ENCODE data around the gene IP6K1. TPM values are rescaled to one million over a fixed set of nuclear protein-coding genes. Genes with fewer than 3 reads are reported as not detected.
"Not testable (repeated sequence)": the region's sequence is repeated elsewhere in the genome, so short reads cannot be mapped to it uniquely, and the experiment has no call there.

Gene IP6K1
- 27.6 TPM for polyA plus RNA-seq (2013, experiment 1 of 2; ENCODE audit: insufficient read length)
- polyA plus RNA-seq (2013, experiment 2 of 2; ENCODE audit: insufficient read length) = 26.5 TPM

GRCh38 chr3:49786357-49787181 is at the start of gene IP6K1:
Gene IP6K1, minus strand, starts transcription at chr3:49786542. Its CDS starts 38,502 bp downstream, at chr3:49748040.
- DNase-seq = peak; percentile 100

DNA sequence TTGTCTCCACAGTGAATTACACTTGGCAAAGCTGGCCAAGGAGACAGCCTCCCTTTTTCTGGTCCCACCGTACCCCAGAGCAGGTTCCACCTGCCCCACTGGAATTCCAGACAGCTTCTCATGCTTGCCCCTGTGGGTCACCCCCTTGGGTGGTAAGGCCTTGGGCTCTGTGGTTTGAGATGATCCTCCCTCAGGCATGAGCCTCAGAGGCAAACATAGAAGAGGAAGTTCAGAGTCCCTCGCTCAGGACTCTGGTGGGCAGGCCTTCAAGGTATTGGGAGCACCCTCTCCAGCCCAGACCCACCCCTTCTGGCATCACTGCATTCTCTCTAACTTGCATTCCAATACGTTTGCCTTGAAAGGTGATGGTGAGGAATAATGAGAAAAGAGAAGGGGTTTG is 45.0 kb upstream of the IP6K1 start:
- DNase-seq = no peak

DNA sequence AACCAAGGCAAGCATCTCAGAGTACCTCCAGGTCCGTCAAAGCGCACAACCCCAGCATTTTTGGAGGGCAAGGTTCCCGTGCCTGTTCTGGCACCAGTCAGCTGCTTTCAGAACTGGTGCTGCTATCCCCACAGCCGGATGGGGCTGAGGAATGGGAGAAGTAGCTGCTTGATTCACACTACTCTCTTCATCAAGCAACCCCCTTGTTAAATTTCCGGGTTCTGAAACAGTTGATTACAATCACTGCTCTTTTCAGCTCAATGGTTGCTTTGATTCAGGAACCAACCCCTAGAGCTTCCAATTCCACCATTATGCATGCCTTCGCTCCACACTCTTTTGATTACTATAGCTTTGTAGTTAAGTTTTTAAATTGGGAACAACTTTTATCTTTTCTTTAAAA is 39.7 kb upstream of the IP6K1 start:
- DNase-seq = no peak

DNA sequence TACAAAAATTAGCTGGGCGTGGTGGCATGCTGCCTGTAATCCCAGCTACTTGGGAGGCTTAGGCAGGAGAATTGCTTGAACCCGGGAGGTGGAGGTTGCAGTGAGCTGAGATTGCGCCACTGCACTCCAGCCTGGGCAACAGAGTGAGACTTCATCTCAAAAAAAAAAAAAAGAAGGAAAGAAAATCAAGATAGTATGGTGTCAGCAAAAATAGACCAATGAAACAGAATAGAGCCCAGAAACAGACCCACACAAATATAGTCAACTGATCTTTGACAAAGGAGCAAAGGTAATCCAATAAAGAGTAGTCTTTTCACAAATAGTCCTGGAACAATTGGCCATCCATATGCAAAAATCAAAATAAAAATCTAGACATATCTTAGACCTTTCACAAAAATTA is 36.8 kb upstream of the IP6K1 start:
- DNase-seq = not testable (repeated sequence)

GRCh38 chr3:49813497-49814174 is 27.3 kb upstream of the IP6K1 start, which contains the start of gene UBA7:
Gene UBA7, minus strand, starts transcription at chr3:49813953. Its CDS starts 166 bp downstream, at chr3:49813787.
- DNase-seq = peak; percentile 93

DNA sequence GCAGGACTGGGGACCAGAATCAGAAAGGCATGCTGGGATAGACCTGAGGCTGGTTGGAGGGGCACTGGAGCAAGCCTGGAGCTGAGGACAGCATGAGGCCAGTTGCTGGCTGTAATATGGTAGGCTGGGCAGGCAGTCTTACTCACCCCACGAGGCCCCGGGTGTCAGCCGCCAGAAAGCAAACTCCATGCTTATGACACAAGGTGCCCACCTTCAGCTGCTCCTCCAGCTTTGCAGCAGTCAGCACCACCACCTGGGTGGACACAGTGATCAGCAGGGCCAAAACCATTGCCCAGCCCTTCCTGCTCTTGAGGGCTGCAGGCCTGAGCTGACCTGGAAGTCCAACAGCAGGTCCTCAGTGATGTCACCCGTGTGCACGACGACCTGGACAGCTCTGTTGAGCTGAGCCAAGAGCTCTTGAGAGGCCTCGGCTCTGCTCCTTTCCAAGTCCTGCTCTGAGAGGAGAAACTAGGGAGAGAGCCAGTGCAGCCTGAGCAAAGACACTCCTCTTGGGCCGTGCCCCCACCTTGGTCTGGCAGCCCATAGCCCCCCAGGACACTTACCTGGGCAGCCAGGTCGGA is 26.7 kb upstream of the IP6K1 start:
- DNase-seq = no peak

- peak; percentile 45 for DNase-seq
Observed at GRCh38 chr3:49807431-49808114, 21.2 kb upstream of the IP6K1 start.

DNA sequence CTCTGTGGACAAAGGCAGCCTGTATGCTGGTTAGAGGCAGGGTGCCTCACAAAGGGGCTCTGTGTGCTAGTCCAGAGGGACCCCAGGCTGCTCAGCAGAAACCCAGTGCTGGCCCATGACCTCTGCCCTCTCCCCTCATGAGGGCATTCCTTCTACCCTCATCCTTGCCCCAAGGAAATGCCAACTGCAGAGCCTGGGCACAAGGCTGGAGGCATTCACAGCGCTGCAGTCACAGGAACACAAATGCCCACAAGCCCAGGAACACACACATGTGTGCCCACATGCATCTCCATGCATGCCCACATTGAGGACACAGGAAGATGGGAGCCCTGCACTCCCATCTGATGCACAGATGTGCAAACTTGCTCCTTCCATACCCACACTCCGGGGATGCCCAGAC is 20.5 kb upstream of the IP6K1 start:
- DNase-seq = no peak

DNA sequence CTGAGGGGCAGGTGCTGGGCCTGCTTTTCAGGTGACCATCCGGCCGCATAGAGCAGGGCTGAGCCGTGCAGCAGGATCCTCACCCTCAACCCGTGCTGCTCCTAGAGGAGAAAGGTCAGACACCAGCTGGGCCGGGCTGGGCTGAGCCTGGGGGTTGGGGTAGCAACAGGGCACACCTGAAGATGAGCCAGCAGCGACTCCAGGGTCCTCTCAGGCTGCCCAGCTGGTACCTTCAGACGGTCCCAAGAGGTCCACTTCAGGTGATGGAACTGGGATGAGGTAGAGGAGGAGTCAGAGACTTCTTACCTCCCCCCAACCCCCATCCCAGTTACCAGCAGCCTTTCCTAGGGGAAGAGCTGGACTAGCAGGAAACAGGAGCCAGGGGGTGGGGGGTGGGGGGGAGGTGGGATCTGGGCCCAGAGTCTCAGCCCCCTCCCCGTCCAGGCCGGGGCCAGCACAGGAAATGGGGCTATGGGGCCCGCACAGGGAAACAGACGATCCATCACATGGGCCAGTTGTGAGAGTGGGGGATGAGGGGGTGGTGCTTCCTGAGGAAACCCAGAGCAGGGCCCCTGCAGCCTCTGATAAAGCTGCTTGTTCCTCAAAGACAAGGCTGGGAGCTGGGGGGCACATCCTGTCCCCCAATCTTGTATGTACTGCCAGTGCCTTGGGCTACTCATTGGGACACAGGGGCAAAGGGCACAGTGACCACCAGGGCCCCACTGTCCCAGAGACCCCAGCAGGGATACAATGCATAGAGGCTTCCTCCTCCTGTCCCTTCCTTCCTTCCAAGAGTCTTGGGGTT is 19.8 kb upstream of the IP6K1 start:
- DNase-seq = peak; percentile 88

DNA sequence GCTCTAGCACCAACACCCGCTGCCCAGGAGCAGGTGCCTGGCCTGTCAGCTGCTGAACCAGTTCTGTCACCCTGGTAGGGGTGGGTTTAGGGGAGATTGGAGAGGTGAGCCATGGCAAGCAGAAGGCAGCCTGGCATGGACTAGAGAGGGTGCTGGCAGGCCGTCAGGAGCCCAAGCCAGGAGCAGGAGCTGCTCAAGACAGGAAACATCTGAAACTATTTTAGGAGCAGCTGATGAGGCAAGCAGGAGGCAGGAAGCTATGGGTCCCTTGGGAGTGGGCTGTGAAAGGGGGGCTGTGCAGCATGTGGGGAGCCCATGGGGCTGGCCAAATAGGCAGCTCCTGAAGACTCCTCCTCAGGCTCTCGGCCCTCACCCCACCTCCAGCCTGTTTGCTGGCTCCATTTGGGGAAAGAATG is 19.0 kb upstream of the IP6K1 start:
- peak; percentile 98 for DNase-seq

DNA sequence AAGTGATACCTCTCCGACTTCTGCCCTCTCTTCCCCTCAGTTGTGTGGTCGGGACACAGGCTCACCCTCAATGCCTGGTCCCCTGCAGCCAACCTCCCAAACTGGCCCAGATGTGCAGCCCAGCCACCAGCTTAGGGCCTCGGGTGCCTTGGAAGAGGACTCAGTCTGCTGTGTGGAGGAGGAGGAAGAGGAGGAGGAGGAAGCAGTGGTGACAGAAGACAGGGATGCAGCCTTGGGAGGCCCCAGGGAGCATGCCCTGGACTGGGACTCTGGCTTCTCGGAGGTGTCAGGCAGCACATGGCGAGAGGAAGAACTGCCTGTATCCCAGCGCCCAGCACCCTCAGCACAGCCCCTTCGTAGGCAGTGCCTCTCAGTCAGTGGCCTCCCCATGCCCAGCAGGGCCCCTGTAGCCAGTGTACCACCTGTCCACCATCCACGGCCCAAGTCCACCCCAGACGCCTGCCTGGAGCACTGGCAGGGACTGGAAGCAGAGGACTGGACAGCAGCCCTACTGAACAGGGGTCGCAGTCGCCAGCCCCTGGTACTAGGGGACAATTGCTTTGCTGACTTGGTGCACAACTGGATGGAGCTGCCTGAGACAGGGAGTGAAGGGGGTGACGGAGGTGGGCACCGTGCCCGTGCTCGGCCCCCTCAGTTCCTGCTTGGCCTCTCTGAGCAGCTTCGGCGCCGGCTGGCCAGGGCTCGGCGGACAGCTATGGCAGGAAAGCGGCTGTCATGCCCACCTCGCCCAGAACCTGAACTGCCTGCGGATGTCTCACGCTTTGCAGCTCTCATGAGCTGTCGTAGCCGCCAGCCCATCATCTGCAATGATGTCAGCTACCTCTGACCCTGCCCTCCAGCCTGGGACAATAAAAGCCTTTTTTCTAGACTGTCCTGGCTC is 18.0 kb upstream of the IP6K1 start:
- no peak for DNase-seq

GRCh38 chr3:49803465-49804140 is 17.3 kb upstream of the IP6K1 start:
- DNase-seq = peak; percentile 60

- peak; percentile 79 for DNase-seq
Observed at GRCh38 chr3:49802719-49803464, 16.6 kb upstream of the IP6K1 start, which contains the start of gene INKA1. Gene INKA1, plus strand, starts transcription at chr3:49803261. Its CDS starts 132 bp downstream, at chr3:49803393.

- no peak for DNase-seq
Observed at GRCh38 chr3:49801160-49801559, 14.8 kb upstream of the IP6K1 start.

- peak; percentile 44 for DNase-seq
Observed at GRCh38 chr3:49799761-49800160, 13.4 kb upstream of the IP6K1 start, which contains the start of gene CDHR4. Gene CDHR4, minus strand, starts transcription at chr3:49799873. Its CDS starts 61 bp downstream, at chr3:49799812.

GRCh38 chr3:49799105-49799504 is 12.8 kb upstream of the IP6K1 start:
- DNase-seq = no peak

DNA sequence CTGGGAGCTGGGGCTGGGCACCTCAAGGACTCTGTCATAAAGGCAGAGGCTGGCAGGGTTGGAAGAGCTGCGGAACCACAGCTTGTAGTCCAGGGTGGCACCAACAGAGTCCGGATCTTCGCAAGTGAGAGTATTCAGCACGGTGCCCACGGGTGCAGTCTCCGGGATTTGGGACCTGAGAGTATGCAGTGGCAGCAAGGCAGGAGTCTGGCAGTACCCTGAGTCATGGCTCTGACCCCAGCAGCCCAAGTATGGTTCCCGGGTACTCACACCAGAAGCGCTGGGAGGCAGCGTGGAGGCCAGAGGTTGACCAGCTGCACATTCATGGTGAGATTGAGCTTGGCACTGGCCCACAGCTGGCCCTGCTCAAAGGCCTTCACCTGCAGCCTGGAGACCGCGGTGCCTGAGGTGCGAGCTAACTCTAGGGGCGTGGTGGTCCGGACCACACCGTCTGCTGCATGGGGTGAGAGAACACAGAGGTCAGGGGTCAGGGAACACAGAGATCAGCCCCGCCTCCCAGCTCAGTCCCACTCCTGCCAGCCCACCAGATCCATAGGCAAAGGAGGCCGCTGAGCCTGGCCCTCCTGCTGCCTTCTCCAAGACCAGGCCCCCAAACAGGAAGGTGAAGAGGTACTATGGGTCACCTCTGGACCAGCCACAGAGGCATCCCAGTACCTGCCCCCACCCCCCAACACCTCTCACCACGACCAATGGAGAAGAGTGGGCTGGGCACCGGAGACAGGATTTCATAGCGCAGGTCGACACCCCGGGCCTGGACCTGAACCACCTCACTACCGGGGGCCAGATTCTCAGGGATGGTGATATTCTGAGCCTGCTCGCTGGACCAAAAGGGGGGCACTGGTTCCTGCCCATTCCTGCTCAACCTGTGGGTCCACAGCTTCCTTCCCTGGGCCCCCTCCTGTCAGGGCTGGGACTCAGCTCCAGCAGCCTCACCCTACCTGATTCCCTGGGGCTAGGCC is 8.9 kb upstream of the IP6K1 start:
- DNase-seq = no peak

GRCh38 chr3:49794431-49794830 is 8.1 kb upstream of the IP6K1 start:
- no peak for DNase-seq

All from fibroblast of skin of abdomen (primary cell).